H7 (cell line): ENCODE data around the gene CAMK4. TPM values are rescaled to one million over a fixed set of nuclear protein-coding genes. Genes with fewer than 3 reads are reported as not detected.

Experiments
- DNase-seq: peaks from one replicate; pipeline ENCODE4 v3.0.0; 2012
- H3K27me3 ChIP-seq: 2 replicates; pipeline ENCODE4 v1.6.0; 2011; ENCODE audit warnings: mild to moderate bottlenecking, low read length; ENCODE audit not compliant: control insufficient read depth, insufficient read depth
- H3K36me3 ChIP-seq: replicated peaks from 2 replicates; pipeline ENCODE4 v1.5.1; 2011; ENCODE audit warnings: low read length; ENCODE audit not compliant: control insufficient read depth, insufficient read depth
- H3K4me3 ChIP-seq: 2 replicates; pipeline ENCODE4 v1.5.1; 2011; ENCODE audit warnings: low read depth, mild to moderate bottlenecking, control low read depth, low read length, moderate library complexity; ENCODE audit not compliant: insufficient read depth
- total RNA-seq: library from RNA; depleted of rRNA; stranded (reverse); fragments of >200 nt; shearing (Covaris generic); gene quantifications from 2 replicates; pipeline ENCODE4 v1.2.3, GENCODE V29; 2014

CAMK4 gene
- total RNA-seq, 1 experiment from 2014 or later = 2.7 TPM

DNA sequence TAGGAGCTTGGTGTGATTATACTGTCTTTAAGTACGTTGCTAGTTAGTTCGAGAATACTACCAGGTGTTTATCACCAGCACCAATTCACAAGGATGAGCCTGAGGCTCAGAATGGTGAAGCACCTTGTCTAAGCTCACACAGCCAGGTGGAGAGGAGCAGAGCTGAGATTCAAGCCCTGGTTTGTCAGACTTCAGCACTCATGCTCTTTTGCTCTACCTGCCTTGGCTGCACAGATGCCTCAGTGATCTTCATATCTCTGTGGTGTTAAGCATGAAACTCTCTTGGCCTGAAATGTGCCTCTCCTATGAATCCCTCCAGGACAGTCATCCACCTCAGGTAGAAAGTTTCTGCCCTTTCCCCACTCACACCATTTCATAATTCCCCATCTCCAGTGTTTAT lies 12.2 kb downstream of the CAMK4 start:
- Histone ChIP-seq H3K36me3 (no peaks in the 10 kb centered on the region), H3K27me3 (no peaks in the 10 kb centered on the region), H3K4me3 (no peak overlapping the region)
- DNase-seq = no peak

DNA sequence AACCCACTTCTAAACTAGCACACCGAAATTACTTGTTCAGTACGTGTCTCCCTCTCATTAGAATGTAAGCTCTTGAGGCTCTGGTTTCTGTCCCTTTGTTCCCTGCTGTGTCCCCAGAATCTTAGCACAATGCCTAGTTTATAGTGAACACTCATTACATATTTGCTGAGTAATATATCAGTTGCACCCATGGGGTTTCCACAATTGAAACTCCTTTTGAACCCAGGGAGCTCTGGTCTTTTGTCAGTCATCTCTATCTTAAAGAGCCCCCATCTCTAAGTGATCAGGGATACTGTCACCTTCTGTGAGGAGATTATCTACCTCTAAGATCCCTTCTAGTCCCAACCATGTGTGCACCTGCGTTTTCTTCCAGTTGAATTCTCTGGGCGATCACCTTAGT lies 12.8 kb downstream of the CAMK4 start:
- no peak for DNase-seq

DNA sequence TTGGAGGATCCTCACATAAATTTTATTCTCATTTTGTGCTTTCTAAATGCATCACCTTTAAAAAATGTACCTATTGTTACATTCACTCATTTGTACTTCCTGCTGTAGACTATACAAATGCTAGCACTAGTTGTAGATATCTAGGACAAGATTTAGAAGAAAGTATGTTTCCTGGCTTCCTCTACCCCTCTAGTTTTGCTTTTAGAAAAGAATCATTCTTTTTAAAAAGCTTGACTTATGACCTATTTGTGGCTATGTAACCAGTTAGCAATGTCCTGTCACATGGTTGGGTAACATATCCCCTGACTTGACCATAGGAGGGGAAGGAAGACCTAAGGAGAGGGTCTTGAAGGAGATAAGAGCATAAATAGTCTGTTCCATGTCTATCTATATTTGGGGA lies 13.3 kb downstream of the CAMK4 start:
- Histone ChIP-seq H3K27me3 (no peaks in the 10 kb centered on the region), H3K4me3 (no peak overlapping the region), H3K36me3 (no peaks in the 10 kb centered on the region)
- no peak for DNase-seq

More for the DNA sequence above, 12.8 kb downstream of the CAMK4 start:
- no peaks in the 10 kb centered on the region for H3K27me3 ChIP-seq
- no peak overlapping the region for H3K4me3 ChIP-seq
- no peaks in the 10 kb centered on the region for H3K36me3 ChIP-seq

DNA sequence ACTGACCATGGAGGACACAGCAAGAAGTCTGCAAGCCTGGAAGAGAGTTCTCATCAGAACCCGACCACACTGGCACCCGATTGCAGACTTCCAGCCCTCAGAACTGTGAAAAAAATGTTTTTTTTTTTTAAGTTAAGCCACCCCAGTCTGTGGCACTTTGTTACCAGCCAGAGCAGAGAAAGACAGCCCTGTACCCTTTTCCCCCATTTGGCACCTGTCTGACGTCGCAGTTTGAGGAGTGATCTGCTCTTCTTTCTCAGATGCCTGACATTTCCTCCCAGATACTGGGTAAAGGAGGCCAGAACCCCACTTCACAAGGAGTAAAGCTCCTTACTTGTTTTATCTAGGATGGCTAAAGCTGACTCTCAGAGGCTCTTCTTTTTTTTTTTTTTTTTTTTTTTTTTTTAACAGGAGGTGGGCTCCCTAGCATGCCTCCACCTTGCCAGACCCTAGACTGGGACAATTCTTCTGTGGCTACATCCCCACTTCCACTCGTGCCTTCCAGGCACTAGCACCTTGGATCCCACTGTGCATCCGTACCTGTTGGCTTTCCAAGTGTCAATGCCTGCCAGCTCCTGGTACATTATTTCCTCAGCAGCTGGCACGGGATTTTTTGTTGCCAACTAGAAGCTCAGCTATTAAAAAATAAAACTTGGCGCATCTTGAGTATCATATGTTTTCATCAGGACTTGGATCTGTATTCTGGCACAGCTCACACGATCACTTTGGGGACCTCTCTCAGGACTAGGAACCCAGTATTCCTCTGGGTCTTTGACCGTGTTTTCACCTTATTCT lies 14.4 kb downstream of the CAMK4 start:
- no peaks in the 10 kb centered on the region for H3K27me3 ChIP-seq
- H3K4me3 ChIP-seq = no peak overlapping the region
- no peaks in the 10 kb centered on the region for H3K36me3 ChIP-seq
- DNase-seq = no peak

DNA sequence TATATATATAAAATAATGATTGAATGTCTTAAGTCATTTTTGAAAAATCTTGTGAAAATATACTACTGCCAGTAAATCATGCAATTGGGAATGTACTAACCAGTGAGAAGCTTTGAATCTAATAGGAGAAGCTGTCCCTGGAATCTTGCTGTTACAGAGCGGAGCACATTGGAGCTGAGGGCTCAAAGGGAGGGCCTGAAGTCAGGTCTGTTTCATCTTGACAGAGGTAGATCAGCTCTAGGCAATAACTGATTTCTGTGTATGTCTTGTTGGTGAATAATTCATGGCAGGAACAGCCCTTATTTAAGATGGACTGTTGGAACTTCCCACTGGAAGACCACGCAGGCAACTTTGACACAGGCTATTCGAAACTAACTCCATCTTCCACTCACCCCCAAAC lies 17.5 kb downstream of the CAMK4 start:
- Histone ChIP-seq H3K27me3 (no peaks in the 10 kb centered on the region), H3K4me3 (no peak overlapping the region), H3K36me3 (no peaks in the 10 kb centered on the region)
- DNase-seq = no peak

DNA sequence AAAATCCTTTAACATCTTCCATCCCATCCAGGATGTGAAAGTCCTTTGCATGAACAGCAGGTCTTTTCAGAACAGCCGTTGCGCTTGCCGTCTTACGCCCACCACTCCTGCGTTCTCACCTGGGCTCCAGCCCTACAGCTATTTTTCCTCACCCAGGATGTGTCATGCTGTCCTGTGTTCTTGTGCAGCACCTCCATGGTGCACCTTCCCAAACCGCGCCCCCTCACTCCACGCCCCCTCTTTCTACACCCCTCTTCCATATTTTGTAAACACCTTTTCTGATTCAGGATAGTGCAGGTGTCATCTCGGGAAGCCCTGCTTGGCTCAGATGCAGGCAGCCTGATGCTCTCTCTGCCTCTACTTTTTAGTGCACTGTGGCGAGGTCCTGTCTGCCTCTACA lies 18.4 kb downstream of the CAMK4 start:
- DNase-seq = no peak
- H3K27me3 ChIP-seq = no peaks in the 10 kb centered on the region

DNA sequence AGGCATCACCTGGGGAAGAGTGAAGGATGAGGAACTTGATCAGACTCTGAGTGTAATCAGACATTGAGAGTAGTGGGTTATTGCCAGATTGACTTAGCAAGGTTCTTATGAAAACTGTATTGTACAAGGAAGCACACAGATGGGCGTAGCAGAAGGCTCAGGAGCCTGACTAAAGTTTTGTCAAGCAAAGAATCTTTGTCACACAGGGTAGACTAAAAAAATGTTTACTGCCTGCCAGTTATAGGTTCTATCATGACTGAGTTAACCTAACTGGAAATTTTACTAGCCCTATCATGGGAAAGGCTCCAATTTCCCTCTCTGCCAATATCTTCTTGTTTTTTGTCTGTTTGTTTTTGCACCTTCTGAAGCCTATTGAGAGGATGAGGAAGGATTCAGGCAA lies 19.1 kb downstream of the CAMK4 start:
- Histone ChIP-seq H3K27me3 (no peaks in the 10 kb centered on the region), H3K4me3 (no peak overlapping the region), H3K36me3 (no peaks in the 10 kb centered on the region)
- no peak for DNase-seq

More for the DNA sequence above, 18.4 kb downstream of the CAMK4 start:
- Histone ChIP-seq H3K36me3 (no peaks in the 10 kb centered on the region), H3K4me3 (no peak overlapping the region)

DNA sequence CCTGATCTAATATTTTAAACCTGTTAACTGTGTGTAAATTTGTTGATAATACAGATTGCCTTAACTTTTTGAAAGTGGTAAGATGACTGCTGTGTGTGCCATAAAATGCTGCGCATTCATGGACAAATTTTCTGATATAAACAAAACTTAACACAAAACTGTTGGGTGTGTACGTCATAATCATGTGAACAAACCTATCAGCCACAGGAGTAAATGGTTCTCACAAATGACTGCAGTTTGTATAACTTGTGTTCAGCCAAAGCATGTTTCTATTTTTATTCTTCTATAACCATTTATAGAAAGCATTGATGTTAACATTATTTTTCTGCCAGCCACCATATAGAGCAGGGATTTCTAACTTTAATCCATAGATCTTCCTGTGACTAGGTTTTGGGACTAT lies 21.5 kb downstream of the CAMK4 start:
- DNase-seq = no peak
- Histone ChIP-seq H3K27me3 (no peaks in the 10 kb centered on the region), H3K4me3 (no peak overlapping the region), H3K36me3 (no peaks in the 10 kb centered on the region)

DNA sequence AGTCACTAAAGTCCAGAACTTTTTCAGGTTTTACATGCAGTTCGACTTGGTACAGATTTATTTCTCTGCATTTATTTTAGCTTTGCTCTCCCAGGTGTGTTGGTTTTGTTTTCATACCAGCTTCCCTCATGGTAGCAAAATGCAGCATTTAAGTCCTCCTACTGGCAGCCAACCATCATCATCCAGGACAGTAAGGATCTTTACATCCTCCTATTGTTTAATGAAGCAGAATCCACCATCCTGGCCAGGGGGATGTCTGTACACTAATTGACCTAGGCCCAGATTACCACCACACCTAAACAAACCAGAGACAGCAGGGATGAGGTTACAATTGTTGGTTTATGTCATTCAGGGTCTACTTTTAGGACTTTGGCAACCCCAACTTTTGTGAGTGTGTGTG lies 22.3 kb downstream of the CAMK4 start:
- no peak for DNase-seq
- no peaks in the 10 kb centered on the region for H3K36me3 ChIP-seq
- H3K4me3 ChIP-seq = no peak overlapping the region
- H3K27me3 ChIP-seq = no peaks in the 10 kb centered on the region

DNA sequence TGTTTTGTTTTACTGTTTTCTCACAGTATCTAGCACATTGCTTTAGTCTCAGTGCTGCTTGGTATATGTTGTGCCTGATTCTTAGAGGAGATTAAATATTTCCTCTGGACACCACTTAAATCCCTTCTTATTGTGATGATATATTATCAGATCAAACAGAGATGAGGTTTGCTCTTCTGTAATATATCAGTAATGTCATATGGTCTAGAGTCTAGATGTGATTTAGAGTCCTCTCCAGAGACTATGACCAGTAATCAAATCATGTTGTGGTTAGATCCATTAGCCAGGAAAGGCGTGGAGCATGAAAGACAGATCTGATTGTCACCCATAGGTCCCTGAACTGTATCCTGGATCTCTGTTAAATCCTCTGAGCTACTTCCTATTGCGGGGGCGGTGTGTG lies 24.4 kb downstream of the CAMK4 start:
- DNase-seq = no peak
- no peaks in the 10 kb centered on the region for H3K36me3 ChIP-seq
- no peak overlapping the region for H3K4me3 ChIP-seq
- H3K27me3 ChIP-seq = no peaks in the 10 kb centered on the region

DNA sequence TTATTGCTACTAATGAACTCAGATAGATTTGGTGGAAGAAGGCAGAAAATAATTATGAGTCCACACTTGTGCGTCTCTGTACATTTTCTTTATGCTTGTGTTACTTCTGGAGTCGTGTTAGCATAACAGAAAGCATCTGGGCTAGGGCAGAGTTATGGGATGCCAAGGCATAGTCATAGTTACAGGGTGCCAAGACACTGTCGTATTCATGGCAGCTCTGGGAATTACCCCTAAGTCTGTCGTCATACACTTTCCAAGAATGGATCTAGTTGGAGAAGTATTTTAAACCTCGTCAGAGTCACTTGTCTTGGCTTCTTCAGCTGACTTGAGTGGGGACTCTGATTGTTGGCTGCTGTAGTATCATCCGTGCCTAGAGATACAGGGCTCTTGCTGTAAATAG lies 27.7 kb downstream of the CAMK4 start:
- Histone ChIP-seq H3K27me3 (no peaks in the 10 kb centered on the region), H3K36me3 (no peaks in the 10 kb centered on the region), H3K4me3 (no peak overlapping the region)
- DNase-seq = no peak

DNA sequence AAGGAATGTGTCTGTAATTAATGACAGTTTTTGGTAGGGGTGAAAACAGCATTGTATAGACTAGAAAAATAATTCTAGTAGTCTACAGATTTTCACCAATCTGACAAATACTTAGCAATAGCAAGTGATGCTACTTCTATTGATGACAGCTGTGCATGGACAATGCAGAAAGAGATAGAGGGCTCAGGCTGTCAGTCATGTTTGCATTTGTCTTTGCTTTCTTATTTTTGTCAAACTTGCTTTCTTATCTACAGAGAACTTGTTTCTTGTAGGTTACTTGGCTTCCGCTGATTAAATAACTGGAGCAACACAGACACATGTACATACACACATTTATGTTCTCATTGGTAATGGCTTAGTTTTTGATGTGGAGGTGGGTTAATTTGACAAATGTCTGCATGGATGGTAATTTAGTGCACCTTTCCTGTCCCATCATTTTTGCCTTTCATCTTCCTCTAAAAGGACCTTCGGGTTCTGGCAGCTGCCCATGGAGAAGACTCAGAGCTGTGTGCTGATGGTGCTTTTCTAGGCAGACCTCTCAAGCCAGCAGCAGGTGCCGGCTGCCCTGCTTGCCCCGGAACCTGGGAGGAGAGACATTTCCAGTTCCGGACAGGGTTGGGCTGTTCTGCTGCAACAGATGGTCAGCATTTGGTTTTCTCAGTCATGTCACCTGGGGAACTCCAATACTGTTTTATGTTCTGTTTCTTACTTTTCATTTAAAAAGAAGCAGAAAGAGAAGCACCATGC lies 28.8 kb downstream of the CAMK4 start:
- no peaks in the 10 kb centered on the region for H3K36me3 ChIP-seq
- H3K4me3 ChIP-seq = no peak overlapping the region
- H3K27me3 ChIP-seq = no peaks in the 10 kb centered on the region
- no peak for DNase-seq

DNA sequence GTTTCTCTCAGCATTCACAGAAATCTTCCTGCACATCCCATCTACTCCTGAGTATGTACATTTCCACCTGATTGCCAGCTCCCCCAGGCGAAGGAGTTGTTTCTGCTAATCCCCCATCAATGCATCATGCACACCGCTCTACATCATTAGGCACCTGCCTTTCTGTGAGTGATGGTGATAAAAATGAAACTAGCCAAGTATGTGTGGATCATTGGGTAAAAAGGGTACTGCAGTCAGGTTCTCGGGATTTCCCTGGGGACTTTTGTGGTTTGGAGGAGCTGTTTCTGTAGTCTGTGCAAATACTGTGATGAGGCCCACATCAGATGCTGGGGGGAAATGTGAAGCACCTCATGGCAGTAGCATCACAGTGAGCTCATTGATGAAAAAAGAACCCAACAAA lies 30.4 kb downstream of the CAMK4 start:
- Histone ChIP-seq H3K27me3 (no peaks in the 10 kb centered on the region), H3K4me3 (no peak overlapping the region), H3K36me3 (no peaks in the 10 kb centered on the region)
- DNase-seq = no peak

DNA sequence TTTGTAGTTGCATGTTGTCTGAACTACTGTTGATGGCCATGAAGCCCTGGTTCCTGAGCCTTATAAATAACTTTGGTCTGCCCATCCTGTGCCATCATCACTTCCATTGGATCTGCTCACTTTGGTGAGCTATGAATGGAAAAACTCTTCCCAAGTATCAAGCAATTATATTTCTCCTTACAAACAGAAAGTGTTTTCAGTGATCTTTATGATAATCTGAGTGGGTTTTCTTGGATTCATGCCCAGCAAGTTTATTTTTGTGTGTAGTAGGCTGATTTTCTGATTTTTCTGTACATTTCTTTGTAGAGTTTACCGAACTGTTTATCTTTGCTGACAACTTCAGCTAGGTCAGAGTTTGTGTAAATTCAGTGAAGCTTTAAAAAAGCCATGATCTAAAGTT lies 31.0 kb downstream of the CAMK4 start:
- H3K36me3 ChIP-seq = no peaks in the 10 kb centered on the region
- H3K4me3 ChIP-seq = no peak overlapping the region
- no peaks in the 10 kb centered on the region for H3K27me3 ChIP-seq
- no peak for DNase-seq

DNA sequence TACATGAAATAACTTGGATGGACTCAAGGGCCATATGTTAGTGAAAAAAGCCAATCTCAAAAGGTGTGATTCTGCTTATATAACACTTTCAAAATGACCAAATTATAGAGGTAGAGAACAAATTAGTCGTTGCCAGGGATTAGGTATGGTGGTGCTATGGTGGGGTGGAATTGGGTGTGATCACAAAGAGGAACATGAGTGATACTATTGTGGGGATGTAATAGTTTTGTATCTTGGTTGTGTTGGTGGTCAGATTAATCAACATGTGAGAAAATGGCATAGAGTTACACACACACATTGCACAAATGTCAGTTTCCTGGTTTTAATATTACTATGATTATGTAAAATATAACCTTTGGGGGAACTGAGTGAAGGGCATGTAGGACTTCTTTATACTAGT lies 31.9 kb downstream of the CAMK4 start:
- Histone ChIP-seq H3K4me3 (no peak overlapping the region), H3K27me3 (peaks cover 1% of the 10 kb centered on the region; the same call in 1 of the 2 replicates), H3K36me3 (no peaks in the 10 kb centered on the region)
- no peak for DNase-seq
